Keratinocyte (primary cell): ENCODE results near the gene GRIA3. TPM values are rescaled to one million over a fixed set of nuclear protein-coding genes. Genes with fewer than 3 reads are reported as not detected.

ENCODE experiments used
- DNase-seq: peaks from one replicate; pipeline ENCODE4 v3.0.0-alpha.2; 2011; ENCODE audit warnings: low read depth, missing footprints, low spot score
- FAIRE-seq: peaks from 2 replicates; lab custom pipeline; 2011; peaks lifted over from hg19 to GRCh38; lab: Jason Lieb, UNC
- H2AFZ ChIP-seq: 2 replicates; pipeline ENCODE4 v1.6.0; 2012; ENCODE audit warnings: low read length, control low read depth, inconsistent platforms; ENCODE audit not compliant: control insufficient read depth
- H3K27ac ChIP-seq: 2 replicates; pipeline ENCODE4 v1.5.1; 2011; ENCODE audit warnings: low read length; ENCODE audit not compliant: control insufficient read depth, insufficient read depth
- H3K27me3 ChIP-seq: 3 replicates; pipeline ENCODE4 v1.6.0; 2011; ENCODE audit warnings: low read length; ENCODE audit not compliant: control insufficient read depth, insufficient read depth; ENCODE audit errors: extremely low read depth
- H3K36me3 ChIP-seq, 2 experiments: 2 replicates in 1 of 2; 3 replicates in 1 of 2; pipeline ENCODE4 v1.5.1; 2011; ENCODE audit warnings: low read length in 2 of 2, mild to moderate bottlenecking in 1 of 2; ENCODE audit not compliant: control insufficient read depth in 2 of 2, insufficient read depth in 2 of 2; ENCODE audit errors: extremely low read depth in 1 of 2
- H3K4me1 ChIP-seq: 3 replicates; pipeline ENCODE4 v1.5.1; 2011; ENCODE audit warnings: low read length; ENCODE audit not compliant: control insufficient read depth, insufficient read depth; ENCODE audit errors: extremely low read depth
- H3K4me2 ChIP-seq: 3 replicates; pipeline ENCODE4 v1.6.0; 2011; ENCODE audit warnings: low read depth, low read length; ENCODE audit not compliant: control insufficient read depth, insufficient read depth; ENCODE audit errors: extremely low read depth
- H3K4me3 ChIP-seq, 3 experiments: fragments of 200-600 bp in 1 of 3; sonication (generic) in 1 of 3; 2 replicates in 2 of 3; 3 replicates in 1 of 3; pipeline ENCODE4 v1.5.1; 2011 to 2016; ENCODE audit warnings: low read length in 3 of 3, mild to moderate bottlenecking in 3 of 3, control low read depth in 2 of 3, inconsistent platforms in 1 of 3, low read depth in 1 of 3, mixed read lengths in 1 of 3, mixed run types in 1 of 3, moderate library complexity in 1 of 3; ENCODE audit not compliant: control insufficient read depth in 2 of 3, insufficient read depth in 2 of 3; ENCODE audit errors: extremely low read depth in 1 of 3
- H3K79me2 ChIP-seq: 2 replicates; pipeline ENCODE4 v1.6.0; 2012; ENCODE audit warnings: low read length; ENCODE audit not compliant: control insufficient read depth, insufficient read depth
- H3K9ac ChIP-seq: 3 replicates; pipeline ENCODE4 v1.6.0; 2011; ENCODE audit warnings: low read length; ENCODE audit not compliant: control insufficient read depth, insufficient read depth; ENCODE audit errors: extremely low read depth
- H3K9me1 ChIP-seq: 3 replicates; pipeline ENCODE4 v1.6.0; 2011; ENCODE audit warnings: low read length; ENCODE audit not compliant: control insufficient read depth, insufficient read depth; ENCODE audit errors: extremely low read depth
- H3K9me3 ChIP-seq: 2 replicates; pipeline ENCODE4 v1.5.1; 2012; ENCODE audit warnings: low read depth, low read length; ENCODE audit not compliant: control insufficient read depth
- H4K20me1 ChIP-seq: 3 replicates; pipeline ENCODE4 v1.6.0; 2011; ENCODE audit warnings: low read length; ENCODE audit not compliant: control insufficient read depth, insufficient read depth; ENCODE audit errors: extremely low read depth
- CTCF ChIP-seq, 3 experiments: IDR thresholded peaks in 1 of 3; conservative IDR thresholded peaks in 1 of 3; optimal IDR thresholded peaks in 1 of 3; 2 replicates in 2 of 3; 3 replicates in 1 of 3; pipeline versions ENCODE3 to v1.5.1; 2011; ENCODE audit warnings: low read length in 3 of 3, mild to moderate bottlenecking in 3 of 3, moderate library complexity in 2 of 3, control low read depth in 1 of 3, inconsistent platforms in 1 of 3; ENCODE audit not compliant: insufficient read depth in 2 of 3; ENCODE audit errors: extremely low read depth in 1 of 3
- EZH2 ChIP-seq: IDR thresholded peaks from one replicate; pipeline ENCODE4 v1.6.1; 2012; ENCODE audit warnings: inconsistent platforms, mild to moderate bottlenecking, low read length, moderate library complexity
- dilution Hi-C: fragments of 300-500 bp; cut with MboI; formaldehyde crosslinking; loops from one replicate; pipeline ENCODE4 v1.7.0; 2020; ENCODE audit warnings: low sequenced_read_pairs; ENCODE audit not compliant: extremely low pct_ligation_motif_present
- polyA plus RNA-seq, 5 experiments: library from polyadenylated mRNA; depleted of rRNA in 3 of 5; stranded (reverse) in 3 of 5; stranded (forward) in 1 of 5; unstranded in 1 of 5; fragments of >200 nt; gene quantifications; 1 replicate in 1 of 5; 2 replicates in 3 of 5; 3 replicates in 1 of 5; pipeline versions ENCODE4 v1.2.1 to v1.2.3, GENCODE V29; 2011 to 2012; ENCODE audit warnings: missing spikeins in 2 of 5, low read depth in 1 of 5, low replicate concordance in 1 of 5

Gene GRIA3
- polyA plus RNA-seq, 1 donor (not counting 4 experiments of a cell fraction or from before 2014, with no cell fraction given): not detected

DNA sequence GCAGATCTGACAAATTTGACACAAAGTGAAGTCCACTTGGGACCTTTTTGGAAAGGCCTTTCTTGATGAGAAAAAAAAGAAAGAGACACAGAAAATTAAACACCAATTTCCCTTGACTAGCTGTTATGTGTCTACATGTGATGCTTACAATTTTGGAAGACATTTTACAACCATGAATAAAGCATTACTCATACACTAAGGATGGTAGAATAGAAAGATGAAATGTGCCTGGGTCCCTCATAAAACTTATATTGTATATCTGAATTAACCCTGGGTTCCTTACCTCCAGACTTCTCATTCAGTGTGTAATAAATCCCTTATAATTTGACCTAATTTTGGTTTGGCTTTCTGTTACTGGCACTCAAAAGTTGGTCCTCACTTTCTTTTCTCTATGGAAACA, 16.5 kb upstream of the GRIA3 start:
- FAIRE-seq (no peak), DNase-seq (no peak)
- dilution Hi-C loops: no loop called here
- H4K20me1 ChIP-seq: no peaks in the 10 kb centered on the region
- no peak overlapping the region for H3K27ac ChIP-seq
- H3K36me3 ChIP-seq: no peaks in the 10 kb centered on the region
- H3K9me3 ChIP-seq: no peaks in the 10 kb centered on the region
- no peak overlapping the region for H3K4me3 ChIP-seq
- H2AFZ ChIP-seq: no peak overlapping the region
- H3K4me2 ChIP-seq: no peak overlapping the region
- H3K9ac ChIP-seq: no peak overlapping the region
- TF ChIP-seq EZH2: no peak
- TF ChIP-seq CTCF (optimal IDR thresholded peaks at IDR 0.05 in 1 of 3, IDR thresholded peaks at IDR 0.05 in 1 of 3, conservative IDR thresholded peaks at IDR 0.05 in 1 of 3; ENCODE audit: extremely low read depth in 1 of 3, insufficient read depth in 2 of 3, low read length in 3 of 3): no peak
- H3K4me1 ChIP-seq: no peaks in the 10 kb centered on the region
- no peaks in the 10 kb centered on the region for H3K27me3 ChIP-seq
- no peaks in the 10 kb centered on the region for H3K79me2 ChIP-seq
- no peaks in the 10 kb centered on the region for H3K9me1 ChIP-seq

- TF ChIP-seq EZH2 (no peak), CTCF (optimal IDR thresholded peaks at IDR 0.05 in 1 of 3, IDR thresholded peaks at IDR 0.05 in 1 of 3, conservative IDR thresholded peaks at IDR 0.05 in 1 of 3; ENCODE audit: extremely low read depth in 1 of 3, insufficient read depth in 2 of 3, low read length in 3 of 3) (no peak)
- DNase-seq: no peak
- H3K9me1 ChIP-seq: no peaks in the 10 kb centered on the region
- no peaks in the 10 kb centered on the region for H4K20me1 ChIP-seq
- no peak overlapping the region for H3K27ac ChIP-seq
- no peak overlapping the region for H2AFZ ChIP-seq
- H3K36me3 ChIP-seq: no peaks in the 10 kb centered on the region
- dilution Hi-C loops: no loop called here
- no peaks in the 10 kb centered on the region for H3K27me3 ChIP-seq
- no peak overlapping the region for H3K9ac ChIP-seq
- H3K4me1 ChIP-seq: no peaks in the 10 kb centered on the region
- no peak overlapping the region for H3K4me3 ChIP-seq
- H3K9me3 ChIP-seq: no peaks in the 10 kb centered on the region
- H3K79me2 ChIP-seq: no peaks in the 10 kb centered on the region
- H3K4me2 ChIP-seq: no peak overlapping the region
- no peak for FAIRE-seq
Observed at GRCh38 chrX:123169247-123169901, 14.7 kb upstream of the GRIA3 start.
